Caco-2 (cell line): ENCODE data around the gene TGM6. TPM values are rescaled to one million over a fixed set of nuclear protein-coding genes. Genes with fewer than 3 reads are reported as not detected.

ENCODE experiments used
- BruUV-seq: library from RNA; stranded (reverse); fragments of 400-500 nt; replicated peaks from 2 replicates; lab custom pipeline; 2021; lab: Mats Ljungman, UMichigan
- CTCF ChIA-PET: fragments of 300-600 bp; sonication (Branson Sonifier 250); formaldehyde crosslinking; loops from one replicate; lab custom pipeline; 2022; ENCODE audit warnings: antibody characterized with exemption; lab: Charles Lee
- POLR2A ChIA-PET: fragments of 300-600 bp; sonication (Branson Sonifier 250); formaldehyde crosslinking; loops from one replicate; lab custom pipeline; 2022; ENCODE audit warnings: antibody characterized with exemption; lab: Charles Lee
- DNase-seq, 2 experiments: peaks; one replicate each; pipeline versions ENCODE4 v3.0.0 to v3.0.0-alpha.2; 2020 to 2022
- H3K27me3 ChIP-seq: replicated peaks from 2 replicates; pipeline ENCODE4 v1.6.0; 2011; ENCODE audit warnings: low read length; ENCODE audit not compliant: control insufficient read depth, insufficient read depth
- H3K36me3 ChIP-seq: 2 replicates; pipeline ENCODE4 v1.5.1; 2011; ENCODE audit warnings: low read length; ENCODE audit not compliant: control insufficient read depth, insufficient read depth
- H3K4me1 ChIP-seq: fragments of 250-450 bp; sonication (Bioruptor Pico); 2 replicates; pipeline ENCODE4 v1.5.1; 2020; ENCODE audit warnings: mild to moderate bottlenecking
- H3K4me3 ChIP-seq: 2 replicates; pipeline ENCODE4 v1.5.1; 2011; ENCODE audit warnings: low read depth, mild to moderate bottlenecking, control low read depth, low read length
- H3K9me3 ChIP-seq: fragments of 250-450 bp; sonication (Bioruptor Pico); 2 replicates; pipeline ENCODE4 v1.5.1; 2020; ENCODE audit warnings: mild to moderate bottlenecking, moderate library complexity
- H3K27ac Mint-ChIP-seq: one replicate; pipeline ENCODE4 v1.8.0; 2022; ENCODE audit warnings: mixed read lengths; ENCODE audit not compliant: unreplicated experiment
- H3K27me3 Mint-ChIP-seq: one replicate; pipeline ENCODE4 v1.8.0; 2022; ENCODE audit warnings: mixed read lengths; ENCODE audit not compliant: insufficient read depth, unreplicated experiment
- H3K36me3 Mint-ChIP-seq: one replicate; pipeline ENCODE4 v1.8.0; 2022; ENCODE audit warnings: mild to moderate bottlenecking, mixed read lengths; ENCODE audit not compliant: insufficient read depth, unreplicated experiment
- H3K4me1 Mint-ChIP-seq: one replicate; pipeline ENCODE4 v1.8.0; 2022; ENCODE audit warnings: low read depth, mixed read lengths; ENCODE audit not compliant: unreplicated experiment
- H3K4me3 Mint-ChIP-seq: one replicate; pipeline ENCODE4 v1.8.0; 2022; ENCODE audit warnings: mild to moderate bottlenecking, moderate library complexity, mixed read lengths; ENCODE audit not compliant: unreplicated experiment
- H3K9me3 Mint-ChIP-seq: one replicate; pipeline ENCODE4 v1.8.0; 2022; ENCODE audit warnings: mixed read lengths; ENCODE audit not compliant: unreplicated experiment
- intact Hi-C: fragments of 100-400 bp; cut with micrococcal nuclease; formaldehyde crosslinking; loops from one replicate; pipeline ENCODE4 v1.10.0; 2022; ENCODE audit not compliant: unreplicated experiment
- total RNA-seq: library from RNA; stranded (reverse); gene quantifications from 2 replicates; pipeline ENCODE4 v1.2.3, GENCODE V29; 2022
- TF ChIP-seq, protein P1 (sequence below), 2 experiments: fragments of 200-600 bp in 1 of 2; IDR thresholded peaks; 1 replicate in 1 of 2; 2 replicates in 1 of 2; pipeline versions ENCODE4 v1.5.1 to v1.8.0; 2011 to 2022; ENCODE audit warnings: antibody characterized with exemption in 1 of 2, control low read depth in 1 of 2, inconsistent platforms in 1 of 2, low read depth in 1 of 2, low read length in 1 of 2, mild to moderate bottlenecking in 1 of 2, moderate library complexity in 1 of 2; ENCODE audit not compliant: insufficient read depth in 1 of 2, severe bottlenecking in 1 of 2, unreplicated experiment in 1 of 2

The TGM6 gene
- total RNA-seq, 1 experiment from 2014 or later = not detected

DNA sequence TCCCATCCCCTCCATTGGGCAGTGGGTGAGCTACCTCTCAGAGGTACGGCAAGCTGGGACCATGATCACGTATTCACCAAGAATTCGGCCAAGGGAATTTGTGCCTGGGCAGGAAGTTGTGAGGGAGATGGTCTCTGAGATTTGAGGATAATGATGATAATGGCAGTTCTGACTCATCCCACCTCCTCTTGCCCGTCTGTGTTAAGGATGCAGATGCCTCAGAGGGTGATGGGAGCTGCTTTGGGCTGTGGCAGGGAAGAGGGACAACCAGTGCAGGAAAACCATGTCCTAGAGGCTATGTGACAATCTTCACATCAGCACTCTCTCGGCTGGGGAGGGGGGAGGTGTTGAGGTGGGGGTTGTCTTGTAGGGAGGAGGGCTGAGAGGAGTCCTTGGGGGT lies 4.3 kb downstream of the TGM6 start:
- intact Hi-C loops = no loop called here
- ChIA-PET POLR2A (no interaction called here), CTCF (interaction anchor here (1.2 kb wide), 1 partner anchor 73 kb away, joined by 12 read pairs; no protein-coding TSS in a partner anchor)
- Histone ChIP-seq H3K27me3 (no peaks in the 10 kb centered on the region; the same call in none of the 2 replicates), H3K4me1 (no peaks in the 10 kb centered on the region), H3K9me3 (peaks cover 5% of the 10 kb centered on the region; the same call in 1 of the 2 replicates), H3K36me3 (no peaks in the 10 kb centered on the region), H3K4me3 (no peak overlapping the region)
- DNase-seq = no peak
- Mint-ChIP-seq H3K27me3 (no peaks in the 10 kb centered on the region), H3K36me3 (no peaks in the 10 kb centered on the region), H3K4me1 (no peaks in the 10 kb centered on the region), H3K27ac (no peak overlapping the region), H3K9me3 (no peaks in the 10 kb centered on the region), H3K4me3 (no peak overlapping the region)
- no TSS peak for BruUV-seq
- TF ChIP-seq, protein P1, sequence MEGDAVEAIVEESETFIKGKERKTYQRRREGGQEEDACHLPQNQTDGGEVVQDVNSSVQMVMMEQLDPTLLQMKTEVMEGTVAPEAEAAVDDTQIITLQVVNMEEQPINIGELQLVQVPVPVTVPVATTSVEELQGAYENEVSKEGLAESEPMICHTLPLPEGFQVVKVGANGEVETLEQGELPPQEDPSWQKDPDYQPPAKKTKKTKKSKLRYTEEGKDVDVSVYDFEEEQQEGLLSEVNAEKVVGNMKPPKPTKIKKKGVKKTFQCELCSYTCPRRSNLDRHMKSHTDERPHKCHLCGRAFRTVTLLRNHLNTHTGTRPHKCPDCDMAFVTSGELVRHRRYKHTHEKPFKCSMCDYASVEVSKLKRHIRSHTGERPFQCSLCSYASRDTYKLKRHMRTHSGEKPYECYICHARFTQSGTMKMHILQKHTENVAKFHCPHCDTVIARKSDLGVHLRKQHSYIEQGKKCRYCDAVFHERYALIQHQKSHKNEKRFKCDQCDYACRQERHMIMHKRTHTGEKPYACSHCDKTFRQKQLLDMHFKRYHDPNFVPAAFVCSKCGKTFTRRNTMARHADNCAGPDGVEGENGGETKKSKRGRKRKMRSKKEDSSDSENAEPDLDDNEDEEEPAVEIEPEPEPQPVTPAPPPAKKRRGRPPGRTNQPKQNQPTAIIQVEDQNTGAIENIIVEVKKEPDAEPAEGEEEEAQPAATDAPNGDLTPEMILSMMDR (IDR thresholded peaks at IDR 0.05; ENCODE audit: insufficient read depth in 1 of 2, low read depth in 1 of 2, low read length in 1 of 2, severe bottlenecking in 1 of 2, unreplicated experiment in 1 of 2) = no peak

DNA sequence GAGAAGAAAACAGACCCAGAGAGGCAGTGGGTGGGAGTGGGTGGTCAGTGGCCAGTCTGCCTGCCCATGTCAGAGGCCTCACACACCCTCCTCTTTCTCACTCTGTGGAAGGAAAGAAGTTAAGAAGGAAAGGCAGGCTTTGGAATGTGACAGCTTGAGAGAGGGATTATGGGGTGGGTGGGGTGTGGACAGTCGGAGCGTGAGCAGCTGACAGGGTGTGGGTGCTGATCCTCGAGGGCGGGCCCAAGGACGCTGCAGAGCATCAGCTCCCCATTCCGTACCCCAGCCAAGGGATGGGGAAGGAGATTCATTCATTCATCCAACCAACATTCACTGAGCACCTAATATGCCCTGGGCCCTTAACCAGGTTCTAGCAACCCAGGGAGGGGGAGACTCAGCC lies 4.8 kb downstream of the TGM6 start:
- TF ChIP-seq, protein P1 (IDR thresholded peaks at IDR 0.05; ENCODE audit: insufficient read depth in 1 of 2, low read depth in 1 of 2, low read length in 1 of 2, severe bottlenecking in 1 of 2, unreplicated experiment in 1 of 2) = no peak
- H3K4me1 ChIP-seq = no peaks in the 10 kb centered on the region
- no peaks in the 10 kb centered on the region; the same call in none of the 2 replicates for H3K27me3 ChIP-seq
- DNase-seq = no peak
- no peaks in the 10 kb centered on the region for H3K9me3 Mint-ChIP-seq
- H3K27ac Mint-ChIP-seq = no peak overlapping the region
- H3K36me3 ChIP-seq = no peaks in the 10 kb centered on the region
- ChIA-PET POLR2A (no interaction called here), CTCF (no interaction called here)
- BruUV-seq = no TSS peak
- H3K27me3 Mint-ChIP-seq = peaks cover under 1% of the 10 kb centered on the region
- H3K4me3 ChIP-seq = no peak overlapping the region
- H3K4me3 Mint-ChIP-seq = no peak overlapping the region
- intact Hi-C loops = no loop called here
- H3K9me3 ChIP-seq = peaks cover 5% of the 10 kb centered on the region; the same call in 1 of the 2 replicates
- H3K36me3 Mint-ChIP-seq = no peaks in the 10 kb centered on the region
- H3K4me1 Mint-ChIP-seq = no peaks in the 10 kb centered on the region

DNA sequence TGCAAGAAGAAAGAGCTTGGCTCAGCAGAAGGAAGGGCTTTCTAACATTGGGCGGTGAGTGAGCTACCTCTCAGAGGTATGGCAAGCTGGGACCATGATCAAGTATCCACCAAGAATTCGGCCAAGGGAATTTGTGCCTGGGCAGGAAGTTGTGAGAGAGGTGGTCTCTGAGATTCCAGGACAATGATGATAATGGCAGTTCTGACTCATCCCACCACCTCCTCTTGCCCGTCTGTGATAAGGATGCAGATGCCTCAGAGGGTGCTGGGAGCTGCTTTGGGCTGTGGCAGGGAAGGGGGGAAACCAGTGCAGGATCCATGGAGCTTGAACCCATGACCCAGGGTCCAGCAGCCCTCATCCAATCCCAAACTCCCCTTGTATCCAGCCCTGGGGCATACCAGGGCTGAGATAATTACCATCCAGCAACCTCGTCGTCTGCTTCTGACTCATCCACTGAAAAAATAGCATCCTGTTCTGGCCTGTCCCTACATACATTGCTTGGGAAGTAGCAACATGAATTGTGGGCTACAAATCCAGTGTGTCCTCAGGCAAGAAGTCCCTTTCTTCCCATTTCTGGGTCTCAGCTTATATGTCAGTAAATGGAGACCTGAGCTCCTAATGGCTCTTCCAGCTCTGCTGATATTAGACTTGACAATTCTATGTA lies 5.9 kb downstream of the TGM6 start:
- H3K4me1 Mint-ChIP-seq = no peaks in the 10 kb centered on the region
- no peak overlapping the region for H3K4me3 Mint-ChIP-seq
- H3K4me3 ChIP-seq = no peak overlapping the region
- no TSS peak for BruUV-seq
- intact Hi-C loops = loop anchor here (1.0 kb wide), 1 partner anchor 66 kb away; no protein-coding TSS in a partner anchor
- H3K27ac Mint-ChIP-seq = no peak overlapping the region
- H3K9me3 Mint-ChIP-seq = no peaks in the 10 kb centered on the region
- no peaks in the 10 kb centered on the region for H3K36me3 Mint-ChIP-seq
- H3K36me3 ChIP-seq = no peaks in the 10 kb centered on the region
- TF ChIP-seq, protein P1 (IDR thresholded peaks at IDR 0.05; ENCODE audit: insufficient read depth in 1 of 2, low read depth in 1 of 2, low read length in 1 of 2, severe bottlenecking in 1 of 2, unreplicated experiment in 1 of 2) = no peak
- ChIA-PET CTCF (interaction anchor here (1.0 to 2.1 kb wide), 8 partner anchors 9 to 287 kb away, joined by 3 to 15 read pairs (median 4); no protein-coding TSS in a partner anchor), POLR2A (no interaction called here)
- no peak for DNase-seq
- no peaks in the 10 kb centered on the region for H3K4me1 ChIP-seq
- H3K27me3 ChIP-seq = no peaks in the 10 kb centered on the region; the same call in none of the 2 replicates
- H3K27me3 Mint-ChIP-seq = peaks cover 7% of the 10 kb centered on the region
- peaks cover 5% of the 10 kb centered on the region; the same call in 1 of the 2 replicates for H3K9me3 ChIP-seq
